GM21619 (cell line): ENCODE data around the gene DIDO1.
A peak's percentile ranks its signal among the peaks of the same experiment; 100 is the strongest.

Experiments
- ATAC-seq: cut with Tn5 transposase; IDR thresholded peaks from one replicate; pipeline ENCODE4 v1.9.1; 2021; ENCODE audit not compliant: unreplicated experiment

DIDO1 gene

GRCh38 chr20:62911701-62912280 lies 14.5 kb downstream of the DIDO1 start:
- no peak for ATAC-seq

- ATAC-seq, result no peak
Observed at GRCh38 chr20:62910777-62911497, 15.4 kb downstream of the DIDO1 start.

- no peak for ATAC-seq
Observed at GRCh38 chr20:62910217-62910766, 16.0 kb downstream of the DIDO1 start.

- ATAC-seq, result no peak
Observed at GRCh38 chr20:62908971-62909791, 17.1 kb downstream of the DIDO1 start.

GRCh38 chr20:62907384-62908317 lies 18.7 kb downstream of the DIDO1 start:
- no peak for ATAC-seq

- no peak for ATAC-seq
Observed at GRCh38 chr20:62906647-62907375, 19.5 kb downstream of the DIDO1 start.

GRCh38 chr20:62906209-62906608 lies 20.1 kb downstream of the DIDO1 start:
- ATAC-seq, result no peak

- no peak for ATAC-seq
Observed at GRCh38 chr20:62905536-62906117, 20.7 kb downstream of the DIDO1 start.

- ATAC-seq, result no peak
Observed at GRCh38 chr20:62902926-62903615, 23.2 kb downstream of the DIDO1 start.

- ATAC-seq, result no peak
Observed at GRCh38 chr20:62901891-62902290, 24.4 kb downstream of the DIDO1 start.

- ATAC-seq, result no peak
Observed at GRCh38 chr20:62900692-62901584, 25.4 kb downstream of the DIDO1 start.

- ATAC-seq, result peak; percentile 73
Observed at GRCh38 chr20:62900052-62900691, 26.1 kb downstream of the DIDO1 start.

- no peak for ATAC-seq
Observed at GRCh38 chr20:62899633-62900051, 26.7 kb downstream of the DIDO1 start.

- peak; percentile 53 for ATAC-seq
Observed at GRCh38 chr20:62898970-62899632, 27.2 kb downstream of the DIDO1 start.

- no peak for ATAC-seq
Observed at GRCh38 chr20:62898093-62898964, 28.0 kb downstream of the DIDO1 start.

- no peak for ATAC-seq
Observed at GRCh38 chr20:62897666-62898065, 28.6 kb downstream of the DIDO1 start.
